Measurements from ENCODE around the gene DSCAM. TPM values are rescaled to one million over a fixed set of nuclear protein-coding genes. Genes with fewer than 3 reads are reported as not detected.

DSCAM gene
- total RNA-seq, 1 experiment from 2014 or later = not detected

DNA sequence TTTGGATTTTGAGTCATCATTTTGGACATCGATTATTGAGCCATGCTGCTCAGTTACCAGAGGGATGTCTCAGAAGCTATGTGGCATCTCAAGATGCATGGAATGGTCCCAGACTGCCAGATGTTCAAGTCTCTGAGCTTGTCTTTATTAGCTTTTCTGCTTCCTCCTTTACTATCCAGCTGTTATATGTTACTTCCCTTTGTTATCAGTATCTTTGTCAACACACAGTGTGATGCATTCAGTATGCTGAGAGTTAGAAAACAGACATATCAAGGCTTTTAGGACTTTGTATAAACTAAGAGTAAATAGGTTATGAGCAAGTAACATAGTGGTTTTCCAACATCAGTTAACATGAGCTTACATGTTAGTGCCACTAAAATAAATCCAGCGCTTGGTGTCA is 474.5 kb downstream of the DSCAM start:
- H3K4me1 ChIP-seq (ENCODE audit: control insufficient read depth in 1 of 2, insufficient read depth in 2 of 2, low read length in 2 of 2) = no peaks in the 10 kb centered on the region
- no peaks in the 10 kb centered on the region for H3K27me3 ChIP-seq (ENCODE audit: insufficient read depth, low read length)
- H3K4me2 ChIP-seq (ENCODE audit: low read length) = no peak overlapping the region
- no TSS peak for BruUV-seq (replicated peaks)
- H3K9ac ChIP-seq (ENCODE audit: low read length) = no peak overlapping the region
- ATAC-seq (no peak), DNase-seq (ENCODE audit: low read depth, low spot score) (no peak)
- H3K36me3 ChIP-seq (ENCODE audit: control insufficient read depth in 1 of 2, insufficient read depth in 2 of 2, low read length in 2 of 2) = no peaks in the 10 kb centered on the region
- ChIA-PET CTCF (no interaction called here), POLR2A (no interaction called here), RAD21 (ENCODE audit: low non-redundant PET in 1 of 2, low total read pairs in 2 of 2, uncharacterized antibody in 2 of 2, unreplicated experiment in 2 of 2) (no interaction called here)
- TF ChIP-seq TCF7L2 (IDR thresholded peaks at IDR 0.05; ENCODE audit: borderline replicate concordance, extremely low read depth, insufficient read depth, insufficient read length) = no peak
- TF ChIP-seq EGR1 (IDR thresholded peaks at IDR 0.05; ENCODE audit: low read depth) = no peak
- TF ChIP-seq FOSL1 (IDR thresholded peaks at IDR 0.05; ENCODE audit: low read depth) = no peak
- no peak for TF ChIP-seq JUND (IDR thresholded peaks at IDR 0.05)
- TF ChIP-seq, protein P1, sequence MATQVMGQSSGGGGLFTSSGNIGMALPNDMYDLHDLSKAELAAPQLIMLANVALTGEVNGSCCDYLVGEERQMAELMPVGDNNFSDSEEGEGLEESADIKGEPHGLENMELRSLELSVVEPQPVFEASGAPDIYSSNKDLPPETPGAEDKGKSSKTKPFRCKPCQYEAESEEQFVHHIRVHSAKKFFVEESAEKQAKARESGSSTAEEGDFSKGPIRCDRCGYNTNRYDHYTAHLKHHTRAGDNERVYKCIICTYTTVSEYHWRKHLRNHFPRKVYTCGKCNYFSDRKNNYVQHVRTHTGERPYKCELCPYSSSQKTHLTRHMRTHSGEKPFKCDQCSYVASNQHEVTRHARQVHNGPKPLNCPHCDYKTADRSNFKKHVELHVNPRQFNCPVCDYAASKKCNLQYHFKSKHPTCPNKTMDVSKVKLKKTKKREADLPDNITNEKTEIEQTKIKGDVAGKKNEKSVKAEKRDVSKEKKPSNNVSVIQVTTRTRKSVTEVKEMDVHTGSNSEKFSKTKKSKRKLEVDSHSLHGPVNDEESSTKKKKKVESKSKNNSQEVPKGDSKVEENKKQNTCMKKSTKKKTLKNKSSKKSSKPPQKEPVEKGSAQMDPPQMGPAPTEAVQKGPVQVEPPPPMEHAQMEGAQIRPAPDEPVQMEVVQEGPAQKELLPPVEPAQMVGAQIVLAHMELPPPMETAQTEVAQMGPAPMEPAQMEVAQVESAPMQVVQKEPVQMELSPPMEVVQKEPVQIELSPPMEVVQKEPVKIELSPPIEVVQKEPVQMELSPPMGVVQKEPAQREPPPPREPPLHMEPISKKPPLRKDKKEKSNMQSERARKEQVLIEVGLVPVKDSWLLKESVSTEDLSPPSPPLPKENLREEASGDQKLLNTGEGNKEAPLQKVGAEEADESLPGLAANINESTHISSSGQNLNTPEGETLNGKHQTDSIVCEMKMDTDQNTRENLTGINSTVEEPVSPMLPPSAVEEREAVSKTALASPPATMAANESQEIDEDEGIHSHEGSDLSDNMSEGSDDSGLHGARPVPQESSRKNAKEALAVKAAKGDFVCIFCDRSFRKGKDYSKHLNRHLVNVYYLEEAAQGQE (IDR thresholded peaks at IDR 0.05; ENCODE audit: low read depth) = no peak
- no peak for TF ChIP-seq YY1 (IDR thresholded peaks at IDR 0.05; ENCODE audit: extremely low read depth, insufficient replicate concordance, low read depth, low read length)
- TF ChIP-seq, protein P2, sequence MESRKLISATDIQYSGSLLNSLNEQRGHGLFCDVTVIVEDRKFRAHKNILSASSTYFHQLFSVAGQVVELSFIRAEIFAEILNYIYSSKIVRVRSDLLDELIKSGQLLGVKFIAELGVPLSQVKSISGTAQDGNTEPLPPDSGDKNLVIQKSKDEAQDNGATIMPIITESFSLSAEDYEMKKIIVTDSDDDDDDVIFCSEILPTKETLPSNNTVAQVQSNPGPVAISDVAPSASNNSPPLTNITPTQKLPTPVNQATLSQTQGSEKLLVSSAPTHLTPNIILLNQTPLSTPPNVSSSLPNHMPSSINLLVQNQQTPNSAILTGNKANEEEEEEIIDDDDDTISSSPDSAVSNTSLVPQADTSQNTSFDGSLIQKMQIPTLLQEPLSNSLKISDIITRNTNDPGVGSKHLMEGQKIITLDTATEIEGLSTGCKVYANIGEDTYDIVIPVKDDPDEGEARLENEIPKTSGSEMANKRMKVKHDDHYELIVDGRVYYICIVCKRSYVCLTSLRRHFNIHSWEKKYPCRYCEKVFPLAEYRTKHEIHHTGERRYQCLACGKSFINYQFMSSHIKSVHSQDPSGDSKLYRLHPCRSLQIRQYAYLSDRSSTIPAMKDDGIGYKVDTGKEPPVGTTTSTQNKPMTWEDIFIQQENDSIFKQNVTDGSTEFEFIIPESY (IDR thresholded peaks at IDR 0.05; ENCODE audit: extremely low read depth, insufficient replicate concordance, low read length) = no peak
- no peak for TF ChIP-seq EZH2phosphoT487 (IDR thresholded peaks at IDR 0.05; ENCODE audit: borderline replicate concordance)
- TF ChIP-seq ZNF274 (IDR thresholded peaks at IDR 0.05; ENCODE audit: low read depth, low read length) = no peak
- TF ChIP-seq EZH2 (IDR thresholded peaks at IDR 0.05) = no peak
- no peak for TF ChIP-seq ELF1 (IDR thresholded peaks at IDR 0.05; ENCODE audit: borderline replicate concordance, low read depth)
- no peak for TF ChIP-seq POLR2A (IDR thresholded peaks at IDR 0.05; ENCODE audit: borderline replicate concordance, extremely low read depth, insufficient read depth, insufficient read length)
- no peak for TF ChIP-seq SP1 (IDR thresholded peaks at IDR 0.05; ENCODE audit: low read depth)
- no peaks in the 10 kb centered on the region for H3K9me2 ChIP-seq (ENCODE audit: insufficient read depth)
- H3K27ac ChIP-seq (ENCODE audit: low read depth, low read length) = no peak overlapping the region
- intact Hi-C loops (cut with micrococcal nuclease) = no loop called here
- H2AFZ ChIP-seq (ENCODE audit: low read depth, low read length, poor library complexity, severe bottlenecking) = no peak overlapping the region
- H3K4me3 ChIP-seq (replicated peaks in 1 of 2; ENCODE audit: low read depth in 1 of 2, low read length in 2 of 2) = no peak overlapping the region
- H3K79me2 ChIP-seq (ENCODE audit: insufficient read depth, low read length) = no peaks in the 10 kb centered on the region
- H3K9me3 ChIP-seq (ENCODE audit: control insufficient read depth in 1 of 2, insufficient read depth in 1 of 2, low read depth in 1 of 2, low read length in 2 of 2) = peaks cover 18 to 31% of the 10 kb centered on the region in 2 experiments; a peak in 2 of 4 replicates
- H4K20me1 ChIP-seq (ENCODE audit: insufficient read depth) = no peaks in the 10 kb centered on the region

Data from HCT116 (cell line).